Activated CD4-positive, alpha-beta T cell treated with anti-CD3 and anti-CD28 coated beads, Interleukin-2, amount 10 ng/mL, durations not matched to agents 7 days and 5 days (primary cell): ENCODE measurements around the gene EVI5. TPM values are rescaled to one million over a fixed set of nuclear protein-coding genes. Genes with fewer than 3 reads are reported as not detected.
A peak's percentile ranks its signal among the peaks of the same experiment; 100 is the strongest.

Experiments used
- CTCF ChIA-PET: fragments of 350-600 bp; sonication (Branson Sonifier 250); formaldehyde crosslinking; loops from one replicate; lab custom pipeline; 2021; ENCODE audit warnings: antibody characterized with exemption; lab: Charles Lee
- POLR2A ChIA-PET: fragments of 350-600 bp; sonication (Branson Sonifier 250); formaldehyde crosslinking; loops from one replicate; lab custom pipeline; 2021; ENCODE audit warnings: antibody characterized with exemption; lab: Charles Lee
- DNase-seq: peaks from one replicate; pipeline ENCODE4 v3.0.0-alpha.2; 2020
- H3K27ac Mint-ChIP-seq: one replicate; pipeline ENCODE4 v1.8.0; 2021; ENCODE audit warnings: mild to moderate bottlenecking, moderate library complexity, mixed read lengths
- H3K27me3 Mint-ChIP-seq: one replicate; pipeline ENCODE4 v1.8.0; 2021; ENCODE audit warnings: mixed read lengths
- H3K36me3 Mint-ChIP-seq: one replicate; pipeline ENCODE4 v1.8.0; 2021; ENCODE audit warnings: low read depth, mixed read lengths
- H3K4me1 Mint-ChIP-seq: one replicate; pipeline ENCODE4 v1.8.0; 2021; ENCODE audit warnings: mixed read lengths
- H3K4me3 Mint-ChIP-seq: one replicate; pipeline ENCODE4 v1.8.0; 2021; ENCODE audit warnings: mild to moderate bottlenecking, moderate library complexity, mixed read lengths
- H3K9me3 Mint-ChIP-seq: one replicate; pipeline ENCODE4 v1.8.0; 2021; ENCODE audit warnings: mixed read lengths
- total RNA-seq, 2 experiments: library from RNA; stranded (reverse); gene quantifications; one replicate each; pipeline ENCODE4 v1.2.3, GENCODE V29; 2021

EVI5 gene
- total RNA-seq, 2 experiments from 2014 or later, result 0.35 to 0.52 TPM

DNA sequence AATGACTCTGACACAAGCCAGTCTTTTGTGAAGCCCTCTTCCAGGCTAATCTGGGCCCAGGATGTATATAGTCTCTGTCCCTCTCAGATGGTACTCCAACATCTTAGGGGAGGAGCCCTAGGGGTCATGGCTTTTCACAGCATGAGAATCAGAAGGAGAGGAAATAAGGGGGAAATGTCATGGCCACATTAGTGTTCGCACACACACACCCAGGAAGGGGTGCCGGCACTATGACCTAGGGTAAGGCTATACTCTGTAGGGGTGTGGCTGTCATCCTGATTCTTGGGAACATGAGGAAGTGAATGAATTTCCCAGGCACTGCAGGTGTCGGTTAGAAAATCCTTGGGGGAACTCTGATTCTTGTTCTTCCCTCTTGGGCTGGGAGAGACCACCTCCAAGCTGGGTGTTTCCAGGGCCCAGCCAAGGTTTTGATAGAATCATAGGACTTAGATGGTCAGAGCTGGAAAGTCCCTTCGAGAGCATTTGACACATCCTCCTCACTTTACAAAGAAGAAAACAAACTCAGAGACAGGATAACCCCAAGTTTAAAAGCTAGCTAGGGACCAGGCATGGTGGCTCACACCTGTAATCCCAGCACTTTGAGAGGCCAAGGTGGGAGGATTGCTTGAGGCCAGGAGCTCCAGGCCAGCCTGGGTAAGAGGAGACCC lies 320.2 kb downstream of the EVI5 start:
- POLR2A ChIA-PET, result interaction anchor here (0.6 kb wide), 1 partner anchor 151 kb away, joined by 4 read pairs; no protein-coding TSS in a partner anchor
- H3K27ac Mint-ChIP-seq, result peak overlapping the region; percentile 62

DNA sequence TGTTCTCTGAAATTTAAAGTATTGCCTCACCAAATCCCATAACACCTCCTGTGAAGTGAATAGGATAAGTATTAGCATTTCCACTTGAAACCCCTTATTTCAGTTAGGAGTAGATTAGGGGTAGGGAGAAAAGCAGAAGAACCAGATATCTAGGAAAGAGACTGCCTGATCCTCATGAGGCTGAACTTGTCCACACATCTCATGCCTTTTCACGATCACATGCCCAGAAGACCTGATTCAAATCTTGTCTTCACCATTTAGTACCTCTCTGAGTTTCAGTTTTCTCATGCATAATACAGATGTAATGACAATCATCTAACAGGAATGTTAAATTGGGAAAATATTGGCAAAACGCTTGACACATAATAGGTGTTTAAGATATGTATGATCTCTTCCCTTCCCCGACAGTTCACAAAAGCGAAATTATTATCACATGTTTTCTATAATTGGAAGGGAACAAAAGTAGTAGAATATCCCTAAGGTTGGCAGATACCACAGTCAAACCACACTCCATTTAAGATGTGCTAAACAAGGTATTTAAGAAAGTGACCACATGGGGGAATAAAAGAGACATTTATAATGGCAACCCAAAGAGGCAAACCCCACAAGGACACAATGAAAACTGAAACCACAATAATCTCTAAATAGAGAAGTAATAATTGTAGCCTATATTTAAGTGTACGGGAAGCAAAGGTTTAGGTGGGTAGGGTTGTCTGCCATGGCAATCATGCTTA lies 323.4 kb downstream of the EVI5 start:
- DNase-seq, result no peak
- CTCF ChIA-PET, result no interaction called here
- POLR2A ChIA-PET, result interaction anchor here (0.6 kb wide), 1 partner anchor 77 kb away, joined by 6 read pairs; no protein-coding TSS in a partner anchor
- no peak overlapping the region for H3K4me3 Mint-ChIP-seq
- peaks cover 15% of the 10 kb centered on the region for H3K36me3 Mint-ChIP-seq
- H3K27ac Mint-ChIP-seq, result peak overlapping the region; percentile 31
- no peaks in the 10 kb centered on the region for H3K9me3 Mint-ChIP-seq
- peaks cover 64% of the 10 kb centered on the region for H3K4me1 Mint-ChIP-seq
- no peaks in the 10 kb centered on the region for H3K27me3 Mint-ChIP-seq

More for the DNA sequence above, 320.2 kb downstream of the EVI5 start:
- DNase-seq, result no peak
- no peaks in the 10 kb centered on the region for H3K27me3 Mint-ChIP-seq
- H3K9me3 Mint-ChIP-seq, result no peaks in the 10 kb centered on the region
- H3K4me1 Mint-ChIP-seq, result peaks cover 69% of the 10 kb centered on the region
- peaks cover 20% of the 10 kb centered on the region for H3K36me3 Mint-ChIP-seq
- CTCF ChIA-PET, result interaction anchor here (0.6 to 2.0 kb wide), 6 partner anchors 9 to 165 kb away, joined by 3 to 6 read pairs (median 4); no protein-coding TSS in a partner anchor
- peak overlapping the region; percentile 37 for H3K4me3 Mint-ChIP-seq

DNA sequence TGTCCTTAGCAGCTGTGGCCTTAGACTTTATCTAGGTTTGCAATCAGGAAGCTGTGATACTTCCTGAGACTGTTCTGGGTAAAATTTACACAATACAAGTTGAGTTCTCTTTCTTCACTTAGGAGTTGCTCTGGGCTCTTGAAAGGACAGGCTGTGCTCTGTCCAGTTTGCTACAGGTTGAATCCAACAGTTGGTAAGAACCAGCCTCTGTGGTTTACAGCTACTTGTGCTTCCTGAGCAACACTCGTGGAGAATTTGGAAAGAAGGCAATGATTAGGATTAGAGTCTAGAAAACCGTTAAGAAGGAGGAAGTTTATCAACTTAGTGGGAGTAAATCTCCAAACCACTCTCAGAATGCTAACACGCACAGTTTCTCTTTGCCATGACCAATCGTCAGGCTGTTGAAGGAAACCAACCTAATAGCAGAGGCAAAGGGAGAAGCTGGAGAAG lies 325.0 kb downstream of the EVI5 start:
- Mint-ChIP-seq H3K27ac (peak overlapping the region; percentile 83), H3K36me3 (peaks cover 7% of the 10 kb centered on the region), H3K9me3 (no peaks in the 10 kb centered on the region), H3K4me1 (peaks cover 50% of the 10 kb centered on the region), H3K4me3 (peak overlapping the region; percentile 40), H3K27me3 (no peaks in the 10 kb centered on the region)
- DNase-seq, result no peak
- CTCF ChIA-PET, result interaction anchor here (0.6 to 1.3 kb wide), 3 partner anchors 14 to 49 kb away, joined by 3 to 4 read pairs (median 3); no protein-coding TSS in a partner anchor
- POLR2A ChIA-PET, result no interaction called here

Other genes starting within 250 kb of the EVI5 start
- 100 to 1,000 TPM; 721 to 748 TPM for gene RPL5, start 46.9 kb upstream of the EVI5 start, total RNA-seq
- 10 to 100 TPM; 17.7 to 19.1 TPM for gene DIPK1A, start 176.4 kb upstream of the EVI5 start, total RNA-seq